HCT116 (cell line): Measurements from ENCODE around the gene FNDC3A. TPM values are rescaled to one million over a fixed set of nuclear protein-coding genes. Genes with fewer than 3 reads are reported as not detected.

Experiments used
- ATAC-seq: fragments of 200-7000 bp; cut with Tn5 transposase; 2 replicates; pipeline ENCODE4 v1.9.1; 2020; ENCODE audit warnings: mild to moderate bottlenecking, moderate library complexity
- BruUV-seq: library from RNA; stranded (reverse); fragments of 400-500 nt; replicated peaks from 2 replicates; lab custom pipeline; 2021; lab: Mats Ljungman, UMichigan
- CTCF ChIA-PET: fragments of 300-600 bp; sonication (Branson Sonifier 250); formaldehyde crosslinking; loops from one replicate; lab custom pipeline; 2021; ENCODE audit warnings: antibody characterized with exemption; lab: Charles Lee
- POLR2A ChIA-PET: fragments of 300-600, 350-600 bp; sonication (Branson Sonifier 250); formaldehyde crosslinking; loops from one replicate; lab custom pipeline; 2021; ENCODE audit warnings: antibody characterized with exemption; lab: Charles Lee
- RAD21 ChIA-PET, 2 experiments: fragments of 300-600 bp; sonication (Branson Sonifier 250); formaldehyde crosslinking; loops; one replicate each; lab custom pipeline; 2023; ENCODE audit warnings: low total read pairs in 2 of 2; ENCODE audit not compliant: uncharacterized antibody in 2 of 2, unreplicated experiment in 2 of 2, low non-redundant PET in 1 of 2; lab: Charles Lee
- DNase-seq: peaks from one replicate; pipeline ENCODE4 v3.0.0-alpha.2; 2010; ENCODE audit warnings: low read depth, low spot score
- H2AFZ ChIP-seq: fragments of 200-600 bp; shearing (Covaris generic), sonication (generic); 2 replicates; pipeline ENCODE4 v1.6.1; 2017; ENCODE audit warnings: low read depth, mixed run types, mixed read lengths, antibody characterized with exemption, low read length; ENCODE audit not compliant: poor library complexity, severe bottlenecking
- H3K27ac ChIP-seq: 2 replicates; pipeline ENCODE4 v1.5.1; 2012; ENCODE audit warnings: low read depth, low read length
- H3K27me3 ChIP-seq: fragments of 200-600 bp; sonication (generic); 2 replicates; pipeline ENCODE4 v1.6.1; 2016; ENCODE audit warnings: mixed run types, low read length, mixed read lengths; ENCODE audit not compliant: insufficient read depth
- H3K36me3 ChIP-seq, 2 experiments: fragments of 200-500 bp in 1 of 2; fragments of 200-600 bp in 1 of 2; sonication (Bioruptor generic) in 1 of 2; sonication (generic) in 1 of 2; 2 replicates each; pipeline versions ENCODE4 v1.5.1 to v1.6.1; 2014 to 2016; ENCODE audit warnings: low read length in 2 of 2, inconsistent platforms in 1 of 2, mixed read lengths in 1 of 2, mixed run types in 1 of 2; ENCODE audit not compliant: insufficient read depth in 2 of 2, control insufficient read depth in 1 of 2
- H3K4me1 ChIP-seq, 2 experiments: fragments of 200-600 bp in 1 of 2; sonication (generic) in 1 of 2; 2 replicates each; pipeline versions ENCODE4 v1.5.1 to v1.6.1; 2012 to 2017; ENCODE audit warnings: low read length in 2 of 2, inconsistent platforms in 1 of 2, mild to moderate bottlenecking in 1 of 2, mixed read lengths in 1 of 2, mixed run types in 1 of 2, moderate library complexity in 1 of 2; ENCODE audit not compliant: insufficient read depth in 2 of 2, control insufficient read depth in 1 of 2
- H3K4me2 ChIP-seq: fragments of 200-600 bp; sonication (generic); 2 replicates; pipeline ENCODE4 v1.6.1; 2017; ENCODE audit warnings: mixed run types, low read length, mixed read lengths
- H3K4me3 ChIP-seq, 2 experiments: fragments of 200-600 bp in 1 of 2; sonication (generic) in 1 of 2; replicated peaks in 1 of 2; 2 replicates each; pipeline ENCODE4 v1.5.1; 2011 to 2016; ENCODE audit warnings: low read length in 2 of 2, control low read depth in 1 of 2, low read depth in 1 of 2, mild to moderate bottlenecking in 1 of 2, mixed read lengths in 1 of 2, mixed run types in 1 of 2
- H3K79me2 ChIP-seq: fragments of 200-600 bp; sonication (generic); 2 replicates; pipeline ENCODE4 v1.6.1; 2017; ENCODE audit warnings: mild to moderate bottlenecking, mixed run types, low read length, moderate library complexity, mixed read lengths; ENCODE audit not compliant: insufficient read depth
- H3K9ac ChIP-seq: fragments of 200-600 bp; sonication (generic); 2 replicates; pipeline ENCODE4 v1.6.1; 2016; ENCODE audit warnings: low read length, mixed read lengths
- H3K9me2 ChIP-seq: fragments of 200-600 bp; sonication (generic), shearing (Covaris generic); 2 replicates; pipeline ENCODE4 v1.6.1; 2017; ENCODE audit warnings: mixed run types, mild to moderate bottlenecking, moderate library complexity; ENCODE audit not compliant: insufficient read depth
- H3K9me3 ChIP-seq, 2 experiments: fragments of 200-500 bp in 1 of 2; fragments of 200-600 bp in 1 of 2; sonication (Bioruptor generic) in 1 of 2; sonication (generic) in 1 of 2; 2 replicates each; pipeline ENCODE4 v1.6.1; 2014 to 2017; ENCODE audit warnings: low read length in 2 of 2, mixed read lengths in 2 of 2, inconsistent platforms in 1 of 2, low read depth in 1 of 2, mild to moderate bottlenecking in 1 of 2, mixed run types in 1 of 2, moderate library complexity in 1 of 2; ENCODE audit not compliant: control insufficient read depth in 1 of 2, insufficient read depth in 1 of 2
- H4K20me1 ChIP-seq: fragments of 200-600 bp; sonication (generic), shearing (Covaris generic); 2 replicates; pipeline ENCODE4 v1.6.1; 2017; ENCODE audit warnings: mixed run types, mild to moderate bottlenecking, moderate library complexity; ENCODE audit not compliant: insufficient read depth
- CBX3 ChIP-seq: IDR thresholded peaks from 2 replicates; pipeline ENCODE4 v1.6.1; 2012; ENCODE audit warnings: low read depth
- CEBPB ChIP-seq: IDR thresholded peaks from 2 replicates; pipeline ENCODE4 v1.6.1; 2012; ENCODE audit warnings: low read depth
- EGR1 ChIP-seq: IDR thresholded peaks from 2 replicates; pipeline ENCODE4 v1.6.1; 2012; ENCODE audit warnings: low read depth
- ELF1 ChIP-seq: IDR thresholded peaks from 2 replicates; pipeline ENCODE4 v1.6.1; 2012; ENCODE audit warnings: low read depth, borderline replicate concordance
- EZH2 ChIP-seq: fragments of 200-600 bp; sonication (generic); IDR thresholded peaks from 2 replicates; pipeline ENCODE4 v1.6.1; 2017; ENCODE audit warnings: antibody characterized with exemption, mixed run types
- EZH2phosphoT487 ChIP-seq: fragments of 200-600 bp; IDR thresholded peaks from 2 replicates; pipeline ENCODE4 v1.6.1; 2018; ENCODE audit warnings: antibody characterized with exemption, borderline replicate concordance
- FOSL1 ChIP-seq: IDR thresholded peaks from 2 replicates; pipeline ENCODE4 v1.6.1; 2012; ENCODE audit warnings: low read depth
- POLR2A ChIP-seq: IDR thresholded peaks from 2 replicates; pipeline ENCODE4 v1.7.0; 2011; ENCODE audit warnings: borderline replicate concordance; ENCODE audit not compliant: insufficient read depth, insufficient read length; ENCODE audit errors: extremely low read depth
- POLR2AphosphoS5 ChIP-seq: IDR thresholded peaks from 2 replicates; pipeline ENCODE4 v1.6.1; 2011; ENCODE audit warnings: mild to moderate bottlenecking, low read depth, low read length, moderate library complexity
- RAD21 ChIP-seq: IDR thresholded peaks from 2 replicates; pipeline ENCODE4 v1.6.1; 2012; ENCODE audit warnings: low read depth, mild to moderate bottlenecking
- SIN3A ChIP-seq: IDR thresholded peaks from 2 replicates; pipeline ENCODE4 v1.6.1; 2012; ENCODE audit warnings: low read depth
- SP1 ChIP-seq: IDR thresholded peaks from 2 replicates; pipeline ENCODE4 v1.6.1; 2012; ENCODE audit warnings: low read depth
- SRF ChIP-seq: IDR thresholded peaks from 2 replicates; pipeline ENCODE4 v1.6.1; 2012; ENCODE audit warnings: low read depth
- TCF7L2 ChIP-seq: IDR thresholded peaks from 2 replicates; pipeline ENCODE4 v1.7.0; 2011; ENCODE audit warnings: borderline replicate concordance, inconsistent platforms; ENCODE audit not compliant: insufficient read depth, insufficient read length; ENCODE audit errors: extremely low read depth
- YY1 ChIP-seq: IDR thresholded peaks from 2 replicates; pipeline ENCODE4 v1.6.1; 2011; ENCODE audit warnings: low read length, low read depth, moderate library complexity, mild to moderate bottlenecking; ENCODE audit not compliant: insufficient replicate concordance; ENCODE audit errors: extremely low read depth
- ZFX ChIP-seq: fragments of 450-650 bp; IDR thresholded peaks from 2 replicates; pipeline ENCODE4 v1.6.1; 2017
- ZNF274 ChIP-seq: fragments of 200-500 bp; sonication (Bioruptor generic); IDR thresholded peaks from 2 replicates; pipeline ENCODE4 v1.6.1; 2014; ENCODE audit warnings: mild to moderate bottlenecking, low read depth, low read length, inconsistent platforms
- intact Hi-C: fragments of 100-400 bp; cut with micrococcal nuclease; formaldehyde crosslinking; loops from 2 replicates; pipeline ENCODE4 v1.10.0; 2022
- total RNA-seq: library from RNA; stranded (reverse); gene quantifications from one replicate; pipeline ENCODE4 v1.2.1, GENCODE V29; 2021; ENCODE audit not compliant: unreplicated experiment
- TF ChIP-seq, protein P1 (sequence below): IDR thresholded peaks from 2 replicates; pipeline ENCODE4 v1.6.1; 2012
- TF ChIP-seq, protein P2 (sequence below): IDR thresholded peaks from 2 replicates; pipeline ENCODE4 v1.6.1; 2012

The FNDC3A gene
- total RNA-seq, 1 experiment from 2014 or later, result 30.5 TPM

DNA sequence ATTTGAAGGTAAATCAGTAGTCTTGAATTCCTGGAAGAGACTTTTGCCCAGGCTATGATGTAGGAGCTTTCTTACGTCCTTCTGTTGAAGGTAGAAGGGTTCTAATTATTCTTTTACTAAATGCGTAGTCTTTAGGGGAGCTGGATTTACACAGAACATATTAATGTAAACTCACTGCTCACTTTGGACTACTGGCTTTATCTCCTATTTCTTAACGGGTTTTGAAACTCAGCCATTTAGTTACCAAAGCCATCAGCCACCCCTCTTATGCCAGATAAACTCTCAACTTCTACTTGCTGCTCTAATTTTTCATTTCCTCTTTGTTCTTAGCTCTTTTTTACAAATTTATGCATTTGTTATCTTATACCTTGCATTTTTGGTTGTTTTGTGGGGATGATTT is 81.5 kb downstream of the FNDC3A start:
- TF ChIP-seq CBX3, result no peak
- TF ChIP-seq POLR2A, result no peak
- no peak for TF ChIP-seq TCF7L2
- no peak for TF ChIP-seq SIN3A
- no peak for TF ChIP-seq SRF
- TF ChIP-seq ZNF274, result no peak
- TF ChIP-seq, protein P1, sequence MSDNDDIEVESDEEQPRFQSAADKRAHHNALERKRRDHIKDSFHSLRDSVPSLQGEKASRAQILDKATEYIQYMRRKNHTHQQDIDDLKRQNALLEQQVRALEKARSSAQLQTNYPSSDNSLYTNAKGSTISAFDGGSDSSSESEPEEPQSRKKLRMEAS, result no peak
- no peak for TF ChIP-seq FOSL1
- TF ChIP-seq EZH2phosphoT487, result no peak
- TF ChIP-seq CEBPB, result no peak
- no peak for TF ChIP-seq EZH2
- TF ChIP-seq RAD21, result no peak
- no peak for TF ChIP-seq YY1
- TF ChIP-seq, protein P2, sequence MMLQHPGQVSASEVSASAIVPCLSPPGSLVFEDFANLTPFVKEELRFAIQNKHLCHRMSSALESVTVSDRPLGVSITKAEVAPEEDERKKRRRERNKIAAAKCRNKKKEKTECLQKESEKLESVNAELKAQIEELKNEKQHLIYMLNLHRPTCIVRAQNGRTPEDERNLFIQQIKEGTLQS, result no peak
- TF ChIP-seq EGR1, result no peak
- TF ChIP-seq SP1, result no peak
- TF ChIP-seq POLR2AphosphoS5, result no peak
- no peak for TF ChIP-seq ZFX
- TF ChIP-seq ELF1, result no peak
- TF ChIP-seq, all 23 proteins: peak for 0
- H3K9me3 ChIP-seq, result no peaks in the 10 kb centered on the region
- BruUV-seq, result no TSS peak
- ChIA-PET RAD21 (no interaction called here), POLR2A (no interaction called here), CTCF (no interaction called here)
- no peaks in the 10 kb centered on the region for H4K20me1 ChIP-seq
- H3K9me2 ChIP-seq, result no peaks in the 10 kb centered on the region
- peaks cover 0 to 8% of the 10 kb centered on the region in 2 experiments; a peak in 1 of 4 replicates for H3K4me1 ChIP-seq
- H3K9ac ChIP-seq, result no peak overlapping the region
- intact Hi-C loops, result no loop called here
- no peak overlapping the region for H2AFZ ChIP-seq
- no peak for DNase-seq
- H3K27me3 ChIP-seq, result no peaks in the 10 kb centered on the region
- no peak overlapping the region for H3K4me3 ChIP-seq
- ATAC-seq, result no peak
- H3K79me2 ChIP-seq, result no peaks in the 10 kb centered on the region
- H3K27ac ChIP-seq, result no peak overlapping the region
- H3K36me3 ChIP-seq, result no peaks in the 10 kb centered on the region
- H3K4me2 ChIP-seq, result no peak overlapping the region
